DOHH2 (cell line): ENCODE results near the gene KRT74.

Experiments used
- H3F3A ChIP-seq: fragments of 200-600 bp; sonication (generic), shearing (Covaris generic); 2 replicates; pipeline ENCODE4 v1.6.0; 2016; ENCODE audit warnings: antibody characterized with exemption, mild to moderate bottlenecking; ENCODE audit not compliant: control insufficient read depth, insufficient read depth
- H3K27ac ChIP-seq: fragments of 200-600 bp; sonication (generic); 2 replicates; pipeline ENCODE4 v1.5.1; 2014; ENCODE audit warnings: low read depth, mild to moderate bottlenecking, low read length, moderate library complexity
- H3K27me3 ChIP-seq: fragments of 200-600 bp; sonication (generic); 2 replicates; pipeline ENCODE4 v1.6.1; 2014; ENCODE audit warnings: mild to moderate bottlenecking, low read length, mixed read lengths; ENCODE audit not compliant: control insufficient read depth
- H3K36me3 ChIP-seq: fragments of 200-600 bp; sonication (generic); 2 replicates; pipeline ENCODE4 v1.6.1; 2014; ENCODE audit warnings: mild to moderate bottlenecking, low read length, moderate library complexity, mixed read lengths; ENCODE audit not compliant: control insufficient read depth
- H3K4me1 ChIP-seq: fragments of 200-600 bp; sonication (generic); 2 replicates; pipeline ENCODE4 v1.6.1; 2014; ENCODE audit warnings: mild to moderate bottlenecking, low read length, mixed read lengths; ENCODE audit not compliant: control insufficient read depth
- H3K4me2 ChIP-seq: fragments of 200-600 bp; sonication (generic); 2 replicates; pipeline ENCODE4 v1.6.0; 2014; ENCODE audit warnings: mild to moderate bottlenecking, low read length, moderate library complexity
- H3K4me3 ChIP-seq: fragments of 200-600 bp; sonication (generic); 2 replicates; pipeline ENCODE4 v1.5.1; 2014; ENCODE audit warnings: mild to moderate bottlenecking, low read length, mixed read lengths
- H3K79me2 ChIP-seq: fragments of 200-600 bp; sonication (generic); 2 replicates; pipeline ENCODE4 v1.6.1; 2014; ENCODE audit warnings: mild to moderate bottlenecking, low read length, mixed read lengths; ENCODE audit not compliant: control insufficient read depth
- H3K9me2 ChIP-seq: fragments of 200-600 bp; sonication (generic); replicated peaks from 2 replicates; pipeline ENCODE4 v1.6.1; 2014; ENCODE audit warnings: mild to moderate bottlenecking, low read length, mixed read lengths; ENCODE audit not compliant: control insufficient read depth
- H3K9me3 ChIP-seq: fragments of 200-600 bp; sonication (generic); 2 replicates; pipeline ENCODE4 v1.6.1; 2014; ENCODE audit warnings: antibody characterized with exemption, low read length, mixed read lengths; ENCODE audit not compliant: control insufficient read depth, insufficient read depth
- H4K20me1 ChIP-seq: fragments of 200-600 bp; sonication (generic); 2 replicates; pipeline ENCODE4 v1.6.0; 2014; ENCODE audit warnings: low read depth, mild to moderate bottlenecking, antibody characterized with exemption, low read length, moderate library complexity; ENCODE audit not compliant: control insufficient read depth, insufficient read depth
- EZH2phosphoT487 ChIP-seq: fragments of 200-600 bp; sonication (generic); IDR thresholded peaks from 2 replicates; pipeline ENCODE4 v1.6.1; 2017; ENCODE audit warnings: borderline replicate concordance, mild to moderate bottlenecking, antibody characterized with exemption, low read length, moderate library complexity, mixed read lengths
- TF ChIP-seq, protein P1 (sequence below): fragments of 200-600 bp; sonication (generic); IDR thresholded peaks from one replicate; pipeline ENCODE4 v1.5.1; 2014; ENCODE audit warnings: antibody characterized with exemption, mild to moderate bottlenecking, low read depth, low read length; ENCODE audit not compliant: poor library complexity, severe bottlenecking

Gene KRT74

DNA sequence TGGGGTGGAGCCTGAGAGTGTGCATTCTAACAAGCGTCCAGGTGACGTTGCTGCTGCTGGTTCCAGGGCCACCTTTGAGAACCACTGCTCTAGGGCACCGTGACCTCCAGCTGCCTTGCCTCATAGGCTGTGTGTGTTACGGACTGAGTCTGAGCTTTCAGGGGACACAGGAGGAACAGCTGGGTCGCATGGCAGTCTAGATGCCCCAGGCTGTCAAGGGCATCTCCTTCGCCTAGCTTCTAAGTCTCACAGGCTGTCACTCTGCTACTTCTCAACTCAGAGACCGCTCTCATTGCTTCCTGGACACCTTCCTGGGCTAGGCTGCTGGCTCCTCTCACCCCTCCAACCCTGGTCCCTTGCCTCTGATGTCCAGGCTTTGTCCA lies 43.8 kb upstream of the KRT74 start:
- H3K4me3 ChIP-seq, result no peak overlapping the region
- H3K27me3 ChIP-seq, result peaks cover 9% of the 10 kb centered on the region
- H3K4me2 ChIP-seq, result no peak overlapping the region
- H3K9me2 ChIP-seq, result no peaks in the 10 kb centered on the region
- H3F3A ChIP-seq, result no peaks in the 10 kb centered on the region
- TF ChIP-seq, protein P1, sequence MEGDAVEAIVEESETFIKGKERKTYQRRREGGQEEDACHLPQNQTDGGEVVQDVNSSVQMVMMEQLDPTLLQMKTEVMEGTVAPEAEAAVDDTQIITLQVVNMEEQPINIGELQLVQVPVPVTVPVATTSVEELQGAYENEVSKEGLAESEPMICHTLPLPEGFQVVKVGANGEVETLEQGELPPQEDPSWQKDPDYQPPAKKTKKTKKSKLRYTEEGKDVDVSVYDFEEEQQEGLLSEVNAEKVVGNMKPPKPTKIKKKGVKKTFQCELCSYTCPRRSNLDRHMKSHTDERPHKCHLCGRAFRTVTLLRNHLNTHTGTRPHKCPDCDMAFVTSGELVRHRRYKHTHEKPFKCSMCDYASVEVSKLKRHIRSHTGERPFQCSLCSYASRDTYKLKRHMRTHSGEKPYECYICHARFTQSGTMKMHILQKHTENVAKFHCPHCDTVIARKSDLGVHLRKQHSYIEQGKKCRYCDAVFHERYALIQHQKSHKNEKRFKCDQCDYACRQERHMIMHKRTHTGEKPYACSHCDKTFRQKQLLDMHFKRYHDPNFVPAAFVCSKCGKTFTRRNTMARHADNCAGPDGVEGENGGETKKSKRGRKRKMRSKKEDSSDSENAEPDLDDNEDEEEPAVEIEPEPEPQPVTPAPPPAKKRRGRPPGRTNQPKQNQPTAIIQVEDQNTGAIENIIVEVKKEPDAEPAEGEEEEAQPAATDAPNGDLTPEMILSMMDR, result no peak
- no peak for TF ChIP-seq EZH2phosphoT487
- no peaks in the 10 kb centered on the region for H3K4me1 ChIP-seq
- no peaks in the 10 kb centered on the region for H4K20me1 ChIP-seq
- no peaks in the 10 kb centered on the region for H3K9me3 ChIP-seq
- no peak overlapping the region for H3K27ac ChIP-seq
- H3K79me2 ChIP-seq, result no peaks in the 10 kb centered on the region
- no peaks in the 10 kb centered on the region for H3K36me3 ChIP-seq

DNA sequence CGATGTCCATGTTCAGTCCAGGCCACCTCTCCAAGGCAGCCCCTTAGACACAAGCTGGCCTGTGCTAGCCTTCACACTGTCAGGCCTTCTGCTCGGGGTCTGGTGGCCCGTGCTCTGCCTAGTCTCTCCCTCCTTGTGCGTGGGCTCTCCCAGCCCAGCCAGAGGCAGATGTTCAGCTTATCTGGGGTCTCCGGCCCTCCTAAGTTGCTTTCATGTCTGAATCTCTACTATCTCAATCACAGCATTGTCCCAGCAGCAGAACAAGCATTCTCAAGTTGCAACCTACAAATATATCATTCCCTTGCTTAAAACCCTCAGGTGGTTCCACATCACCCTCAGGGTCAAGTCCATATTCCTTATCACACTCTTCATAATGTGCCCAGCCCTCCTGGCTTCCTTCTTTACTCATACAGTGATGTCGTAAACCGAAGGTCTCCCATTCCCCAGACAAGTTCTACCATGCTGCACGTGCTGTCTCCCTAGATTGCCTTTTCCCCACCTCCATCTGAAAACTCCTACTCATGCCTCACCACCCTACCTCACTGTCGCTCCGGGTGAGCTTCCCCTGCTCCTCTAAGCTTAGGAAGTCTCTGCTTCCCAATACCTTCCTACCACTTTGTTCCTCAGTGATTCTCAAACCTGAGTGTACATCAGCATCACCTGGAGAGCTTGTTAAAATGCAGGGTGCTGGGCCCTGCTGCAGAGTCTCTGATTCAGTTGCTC lies 43.2 kb upstream of the KRT74 start:
- Histone ChIP-seq H4K20me1 (no peaks in the 10 kb centered on the region), H3K79me2 (no peaks in the 10 kb centered on the region), H3K27ac (no peak overlapping the region), H3K9me2 (no peaks in the 10 kb centered on the region), H3K4me2 (no peak overlapping the region), H3K4me3 (no peak overlapping the region), H3K36me3 (no peaks in the 10 kb centered on the region), H3F3A (no peaks in the 10 kb centered on the region), H3K27me3 (peaks cover 12% of the 10 kb centered on the region), H3K9me3 (no peaks in the 10 kb centered on the region), H3K4me1 (no peaks in the 10 kb centered on the region)
- TF ChIP-seq, protein P1, result no peak
- no peak for TF ChIP-seq EZH2phosphoT487

DNA sequence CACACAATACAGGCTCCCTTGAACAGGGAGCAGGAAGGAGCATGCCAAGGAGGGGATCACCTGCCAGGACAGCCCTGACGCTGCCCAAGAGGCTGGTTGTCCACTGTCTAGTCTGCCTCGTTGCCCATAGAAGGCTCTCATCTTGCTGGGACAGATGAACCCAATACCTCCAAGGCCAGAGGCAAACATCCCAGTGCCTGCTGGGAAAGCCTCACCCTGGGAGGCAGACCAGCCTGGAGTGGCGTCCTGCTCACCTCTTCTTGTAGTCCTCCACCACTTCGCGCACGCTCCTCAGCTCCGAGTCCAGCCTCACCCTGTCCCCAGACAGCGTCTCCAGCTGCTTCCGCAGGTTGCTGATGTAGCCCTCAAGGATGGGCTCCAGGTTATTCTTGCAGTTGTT lies 42.3 kb upstream of the KRT74 start:
- H4K20me1 ChIP-seq, result no peaks in the 10 kb centered on the region
- H3K27me3 ChIP-seq, result peaks cover 13% of the 10 kb centered on the region
- H3K4me1 ChIP-seq, result no peaks in the 10 kb centered on the region
- H3K4me2 ChIP-seq, result no peak overlapping the region
- no peak overlapping the region for H3K4me3 ChIP-seq
- no peaks in the 10 kb centered on the region for H3K79me2 ChIP-seq
- H3K27ac ChIP-seq, result no peak overlapping the region
- no peaks in the 10 kb centered on the region for H3F3A ChIP-seq
- no peaks in the 10 kb centered on the region for H3K9me2 ChIP-seq
- no peaks in the 10 kb centered on the region for H3K9me3 ChIP-seq
- TF ChIP-seq, protein P1, result no peak
- no peak for TF ChIP-seq EZH2phosphoT487
- no peaks in the 10 kb centered on the region for H3K36me3 ChIP-seq
